HEK293 (cell line): ENCODE data around the gene HPSE2.

ENCODE experiments used
- CTCF ChIA-PET: fragments of 350-600 bp; formaldehyde crosslinking; extraction: SDS; loops from one replicate; lab custom pipeline; 2021; ENCODE audit warnings: antibody characterized with exemption; lab: Yijun Ruan, JAX
- POLR2A ChIA-PET: fragments of 300-600 bp; formaldehyde crosslinking; extraction: SDS; loops from one replicate; lab custom pipeline; 2020; ENCODE audit warnings: antibody characterized with exemption, inconsistent platforms; lab: Yijun Ruan, JAX
- H3K27ac ChIP-seq: fragments of 200-500 bp; sonication (Bioruptor generic); 2 replicates; pipeline ENCODE4 v1.5.1; 2014; ENCODE audit warnings: low read depth, low read length, control low read depth, inconsistent platforms; ENCODE audit errors: extremely low read depth
- H3K36me3 ChIP-seq, 2 experiments: fragments of 200-500 bp in 1 of 2; sonication (Bioruptor generic) in 1 of 2; 1 replicate in 1 of 2; 2 replicates in 1 of 2; pipeline ENCODE4 v1.5.1; 2014 to 2017; ENCODE audit warnings: inconsistent platforms in 2 of 2, low read length in 2 of 2; ENCODE audit not compliant: control insufficient read depth in 2 of 2, insufficient read depth in 1 of 2
- H3K4me1 ChIP-seq: fragments of 200-500 bp; sonication (Bioruptor generic); 2 replicates; pipeline ENCODE4 v1.5.1; 2014; ENCODE audit warnings: mild to moderate bottlenecking, low read length, inconsistent platforms; ENCODE audit not compliant: control insufficient read depth, insufficient read depth
- H3K4me3 ChIP-seq: 2 replicates; pipeline ENCODE4 v1.5.1; 2011; ENCODE audit warnings: low read depth, mild to moderate bottlenecking, control low read depth, low read length, moderate library complexity
- H3K9me3 ChIP-seq: fragments of 200-500 bp; sonication (Bioruptor generic); 2 replicates; pipeline ENCODE4 v1.5.1; 2014; ENCODE audit warnings: low read depth, low read length, inconsistent platforms; ENCODE audit not compliant: control insufficient read depth, insufficient read depth
- ELK4 ChIP-seq: IDR thresholded peaks from 2 replicates; pipeline ENCODE4 v1.6.1; 2011; ENCODE audit warnings: mild to moderate bottlenecking, low read depth, low read length, borderline replicate concordance
- GLIS2 ChIP-seq: fragments of 450-650 bp; formaldehyde crosslinking; IDR thresholded peaks from 2 replicates; pipeline ENCODE4 v1.5.1; 2016; ENCODE audit warnings: missing biosample characterization, missing genetic modification characterization
- INSM2 ChIP-seq: fragments of 450-650 bp; formaldehyde crosslinking; IDR thresholded peaks from 2 replicates; pipeline ENCODE4 v1.5.1; 2016; ENCODE audit warnings: missing biosample characterization, missing genetic modification characterization
- PRDM6 ChIP-seq: fragments of 450-650 bp; formaldehyde crosslinking; IDR thresholded peaks from 2 replicates; pipeline ENCODE4 v1.5.1; 2017; ENCODE audit warnings: missing biosample characterization, missing genetic modification characterization
- TRIM28 ChIP-seq: IDR thresholded peaks from 2 replicates; pipeline ENCODE4 v1.6.1; 2011; ENCODE audit warnings: low read length, control low read depth, borderline replicate concordance
- YY2 ChIP-seq: fragments of 450-650 bp; formaldehyde crosslinking; IDR thresholded peaks from 2 replicates; pipeline ENCODE4 v1.5.1; 2016; ENCODE audit warnings: missing biosample characterization, missing genetic modification characterization
- ZBTB44 ChIP-seq: fragments of 450-650 bp; IDR thresholded peaks from 2 replicates; pipeline ENCODE4 v1.5.1; 2018; ENCODE audit warnings: missing biosample characterization, mild to moderate bottlenecking, missing genetic modification characterization
- ZBTB8A ChIP-seq: fragments of 450-650 bp; formaldehyde crosslinking; IDR thresholded peaks from 2 replicates; pipeline ENCODE4 v1.5.1; 2016; ENCODE audit warnings: missing biosample characterization, missing genetic modification characterization
- ZNF133 ChIP-seq: fragments of 450-650 bp; formaldehyde crosslinking; IDR thresholded peaks from 2 replicates; pipeline ENCODE4 v1.5.1; 2016; ENCODE audit warnings: missing biosample characterization, missing genetic modification characterization
- ZNF148 ChIP-seq: fragments of 450-650 bp; formaldehyde crosslinking; IDR thresholded peaks from 2 replicates; pipeline ENCODE4 v1.5.0; 2017; ENCODE audit warnings: missing biosample characterization, missing genetic modification characterization, borderline replicate concordance
- ZNF157 ChIP-seq: fragments of 450-650 bp; formaldehyde crosslinking; IDR thresholded peaks from 2 replicates; pipeline ENCODE4 v1.5.1; 2016; ENCODE audit warnings: missing biosample characterization, missing genetic modification characterization
- ZNF202 ChIP-seq: fragments of 450-650 bp; formaldehyde crosslinking; IDR thresholded peaks from 2 replicates; pipeline ENCODE4 v1.5.1; 2016; ENCODE audit warnings: missing biosample characterization, missing genetic modification characterization, borderline replicate concordance
- ZNF214 ChIP-seq: fragments of 450-650 bp; formaldehyde crosslinking; IDR thresholded peaks from 2 replicates; pipeline ENCODE4 v1.5.1; 2017; ENCODE audit warnings: missing biosample characterization, mild to moderate bottlenecking, missing genetic modification characterization, borderline replicate concordance
- ZNF302 ChIP-seq: fragments of 450-650 bp; formaldehyde crosslinking; IDR thresholded peaks from 2 replicates; pipeline ENCODE4 v1.5.1; 2016; ENCODE audit warnings: missing biosample characterization, missing genetic modification characterization, low read depth
- ZNF350 ChIP-seq: fragments of 450-650 bp; formaldehyde crosslinking; IDR thresholded peaks from 2 replicates; pipeline ENCODE4 v1.5.0; 2017; ENCODE audit warnings: missing biosample characterization, mild to moderate bottlenecking, missing genetic modification characterization
- ZNF426 ChIP-seq: fragments of 450-650 bp; formaldehyde crosslinking; IDR thresholded peaks from 2 replicates; pipeline ENCODE4 v1.5.1; 2017; ENCODE audit warnings: missing biosample characterization, missing genetic modification characterization, mild to moderate bottlenecking, inconsistent platforms, moderate library complexity
- ZNF560 ChIP-seq: fragments of 450-650 bp; formaldehyde crosslinking; IDR thresholded peaks from 2 replicates; pipeline ENCODE4 v1.5.1; 2017; ENCODE audit warnings: missing biosample characterization, missing genetic modification characterization, borderline replicate concordance
- ZNF701 ChIP-seq: fragments of 450-650 bp; formaldehyde crosslinking; IDR thresholded peaks from 2 replicates; pipeline ENCODE4 v1.5.1; 2016; ENCODE audit warnings: missing biosample characterization, missing genetic modification characterization
- ZNF777 ChIP-seq: fragments of 450-650 bp; formaldehyde crosslinking; IDR thresholded peaks from 2 replicates; pipeline ENCODE4 v1.5.1; 2017; ENCODE audit warnings: missing biosample characterization, missing genetic modification characterization, borderline replicate concordance
- ZSCAN30 ChIP-seq: fragments of 450-650 bp; IDR thresholded peaks from 2 replicates; pipeline ENCODE4 v1.5.1; 2018; ENCODE audit warnings: missing biosample characterization, mild to moderate bottlenecking, missing genetic modification characterization, moderate library complexity

HPSE2 gene

GRCh38 chr10:98609265-98609664, 626.4 kb downstream of the HPSE2 start:
- H3K4me3 ChIP-seq = no peak overlapping the region
- H3K9me3 ChIP-seq = no peaks in the 10 kb centered on the region
- no peaks in the 10 kb centered on the region for H3K4me1 ChIP-seq
- ChIA-PET CTCF (no interaction called here), POLR2A (no interaction called here)
- TF ChIP-seq ZBTB44 (tag by site-specific recombination) (no peak), ZNF148 (tag by site-specific recombination) (no peak), TRIM28 (no peak), PRDM6 (tag by site-specific recombination) (no peak), ZNF777 (tag by site-specific recombination) (no peak), YY2 (tag by site-specific recombination) (no peak), ZNF350 (no peak), ZBTB8A (tag by site-specific recombination) (no peak), GLIS2 (tag by site-specific recombination) (no peak), ZNF560 (tag by site-specific recombination) (no peak), ZNF426 (tag by site-specific recombination) (no peak), ELK4 (no peak), ZNF157 (tag by site-specific recombination) (no peak), INSM2 (no peak), ZNF133 (no peak), ZSCAN30 (tag by site-specific recombination) (no peak), ZNF701 (tag by site-specific recombination) (no peak), ZNF202 (tag by site-specific recombination) (no peak), ZNF214 (tag by site-specific recombination) (no peak), ZNF302 (tag by site-specific recombination) (no peak)
- no peak overlapping the region for H3K27ac ChIP-seq
- no peaks in the 10 kb centered on the region for H3K36me3 ChIP-seq
